GM23338 (cell line): ENCODE data around the gene CAMTA1. TPM values are rescaled to one million over a fixed set of nuclear protein-coding genes. Genes with fewer than 3 reads are reported as not detected.

Source experiments
- ATAC-seq: fragments of 200-7000 bp; cut with Tn5 transposase; 3 replicates; pipeline ENCODE4 v1.9.1; 2020
- DNase-seq: peaks from one replicate; pipeline ENCODE4 v3.0.0-alpha.2; 2015; ENCODE audit warnings: low spot score
- H2AFZ ChIP-seq: fragments of 200-600 bp; sonication (generic); 2 replicates; pipeline ENCODE4 v1.8.0; 2016; ENCODE audit warnings: antibody characterized with exemption, mild to moderate bottlenecking, moderate library complexity
- H3F3A ChIP-seq: fragments of 200-600 bp; sonication (generic); replicated peaks from 2 replicates; pipeline ENCODE4 v1.8.0; 2017; ENCODE audit warnings: antibody characterized with exemption, mixed run types, low read depth
- H3K27ac ChIP-seq: fragments of 200-600 bp; sonication (generic); 2 replicates; pipeline ENCODE4 v1.6.1; 2016; ENCODE audit warnings: low read depth
- H3K27me3 ChIP-seq: fragments of 200-600 bp; sonication (generic); 2 replicates; pipeline ENCODE4 v1.8.0; 2016; ENCODE audit warnings: mild to moderate bottlenecking, mixed run types, moderate library complexity; ENCODE audit not compliant: insufficient read depth
- H3K36me3 ChIP-seq: fragments of 200-600 bp; sonication (generic); 2 replicates; pipeline ENCODE4 v1.8.0; 2016; ENCODE audit warnings: mild to moderate bottlenecking; ENCODE audit not compliant: insufficient read depth
- H3K4me1 ChIP-seq: fragments of 200-600 bp; sonication (generic); 2 replicates; pipeline ENCODE4 v1.8.0; 2016; ENCODE audit warnings: mild to moderate bottlenecking, moderate library complexity; ENCODE audit not compliant: insufficient read depth
- H3K4me2 ChIP-seq: fragments of 200-600 bp; sonication (generic); 2 replicates; pipeline ENCODE4 v1.7.1; 2017; ENCODE audit warnings: mixed run types
- H3K4me3 ChIP-seq: fragments of 200-600 bp; sonication (generic); 2 replicates; pipeline ENCODE4 v1.6.1; 2016; ENCODE audit warnings: mixed run types
- H3K79me2 ChIP-seq: fragments of 200-600 bp; sonication (generic); replicated peaks from 2 replicates; pipeline ENCODE4 v1.8.0; 2017; ENCODE audit warnings: mild to moderate bottlenecking; ENCODE audit not compliant: insufficient read depth
- H3K9me2 ChIP-seq: fragments of 200-600 bp; sonication (generic); 2 replicates; pipeline ENCODE4 v1.8.0; 2017; ENCODE audit not compliant: insufficient read depth
- H4K20me1 ChIP-seq: fragments of 200-600 bp; sonication (generic); replicated peaks from 2 replicates; pipeline ENCODE4 v1.8.0; 2017; ENCODE audit warnings: mild to moderate bottlenecking; ENCODE audit not compliant: insufficient read depth
- H3K27ac Mint-ChIP-seq: 2 replicates; pipeline ENCODE4 v1.8.0; 2020; ENCODE audit warnings: inconsistent platforms, mild to moderate bottlenecking, moderate library complexity, mixed read lengths
- H3K27me3 Mint-ChIP-seq: 3 replicates; pipeline ENCODE4 v1.8.0; 2022; ENCODE audit warnings: low read depth, mild to moderate bottlenecking, moderate library complexity, mixed read lengths, inconsistent platforms; ENCODE audit not compliant: insufficient read depth, poor library complexity
- H3K36me3 Mint-ChIP-seq: 3 replicates; pipeline ENCODE4 v1.8.0; 2021; ENCODE audit warnings: low read depth, mild to moderate bottlenecking, inconsistent platforms, moderate library complexity, mixed read lengths
- H3K4me1 Mint-ChIP-seq: 3 replicates; pipeline ENCODE4 v1.8.0; 2020; ENCODE audit warnings: mild to moderate bottlenecking, inconsistent platforms, mixed read lengths
- H3K4me3 Mint-ChIP-seq: 3 replicates; pipeline ENCODE4 v1.8.0; 2021; ENCODE audit warnings: moderate library complexity, mild to moderate bottlenecking, inconsistent platforms, mixed read lengths
- H3K9me3 Mint-ChIP-seq: 3 replicates; pipeline ENCODE4 v1.8.0; 2020; ENCODE audit warnings: moderate library complexity, mild to moderate bottlenecking, inconsistent platforms, mixed read lengths
- CTCF ChIP-seq, 2 experiments: fragments of 200-600 bp in 1 of 2; sonication (generic) in 1 of 2; conservative IDR thresholded peaks; 2 replicates each; pipeline versions ENCODE4 v1.5.1 to v1.6.1; 2016 to 2017; ENCODE audit warnings: antibody characterized with exemption in 2 of 2, low read depth in 2 of 2, mild to moderate bottlenecking in 2 of 2, moderate library complexity in 1 of 2
- JUNB ChIP-seq: IDR thresholded peaks from one replicate; pipeline ENCODE4 v1.6.1; 2016; ENCODE audit warnings: antibody characterized with exemption; ENCODE audit not compliant: unreplicated experiment
- NANOG ChIP-seq: IDR thresholded peaks from 2 replicates; pipeline ENCODE4 v1.6.1; 2016; ENCODE audit warnings: antibody characterized with exemption, borderline replicate concordance
- REST ChIP-seq: IDR thresholded peaks from one replicate; pipeline ENCODE4 v1.6.1; 2018; ENCODE audit warnings: antibody characterized with exemption; ENCODE audit not compliant: unreplicated experiment
- STAT1 ChIP-seq: IDR thresholded peaks from one replicate; pipeline ENCODE4 v1.6.1; 2016; ENCODE audit warnings: antibody characterized with exemption; ENCODE audit not compliant: unreplicated experiment
- ZNF114 ChIP-seq: fragments of 250-450 bp; sonication (Bioruptor Pico); IDR thresholded peaks from 2 replicates; pipeline ENCODE4 v1.5.0; 2020; ENCODE audit warnings: mild to moderate bottlenecking, moderate library complexity
- ZNF462 ChIP-seq: fragments of 250-450 bp; sonication (Bioruptor Pico); IDR thresholded peaks from 2 replicates; pipeline ENCODE4 v1.5.0; 2020; ENCODE audit warnings: mild to moderate bottlenecking, moderate library complexity
- polyA plus RNA-seq: library from polyadenylated mRNA; unstranded; fragments of >200 nt; fragmentation: Nextera tagmentation; extraction: Ambion mirVana; gene quantifications from 2 replicates; pipeline ENCODE4 v1.2.1, GENCODE V29; 2016
- total RNA-seq: library from RNA; depleted of rRNA; stranded (reverse); fragments of >200 nt; shearing (Covaris generic); gene quantifications from 2 replicates; pipeline ENCODE4 v1.2.3, GENCODE V29; 2014

Gene CAMTA1
- total and polyA plus RNA-seq, 2 experiments from 2014 or later = 115 to 519 TPM

GRCh38 chr1:7378346-7379130 is 593.3 kb downstream of the CAMTA1 start:
- Histone ChIP-seq H3K4me2 (peak overlapping the region; percentile 51; the same call in 1 of the 2 replicates), H2AFZ (no peak overlapping the region), H3K9me2 (no peaks in the 10 kb centered on the region), H3F3A (no peaks in the 10 kb centered on the region), H3K79me2 (no peaks in the 10 kb centered on the region), H3K4me1 (peaks cover 19% of the 10 kb centered on the region), H3K4me3 (no peak overlapping the region), H3K36me3 (no peaks in the 10 kb centered on the region), H3K27me3 (no peaks in the 10 kb centered on the region), H3K27ac (peak overlapping the region; percentile 30; the same call in 1 of the 2 replicates), H4K20me1 (no peaks in the 10 kb centered on the region)
- Mint-ChIP-seq H3K27me3 (peaks cover 3% of the 10 kb centered on the region), H3K36me3 (no peaks in the 10 kb centered on the region), H3K4me3 (no peak overlapping the region), H3K9me3 (no peaks in the 10 kb centered on the region; the same call in 2 of the 3 replicates), H3K4me1 (peaks cover 44% of the 10 kb centered on the region), H3K27ac (no peak overlapping the region)
- no peak for ATAC-seq
- no peak for DNase-seq
- no peak for TF ChIP-seq CTCF (conservative IDR thresholded peaks at IDR 0.05; ENCODE audit: low read depth in 2 of 2)
- TF ChIP-seq JUNB = no peak
- TF ChIP-seq ZNF114 (CRISPR knock-in tag) = no peak
- TF ChIP-seq STAT1 = no peak
- TF ChIP-seq REST = no peak

GRCh38 chr1:7379441-7379971 is 594.3 kb downstream of the CAMTA1 start:
- H3K36me3 ChIP-seq = no peaks in the 10 kb centered on the region
- H3K4me2 ChIP-seq = peak overlapping the region; percentile 51
- peak overlapping the region; percentile 19 for H2AFZ ChIP-seq
- peak overlapping the region; percentile 92 for H3K27ac Mint-ChIP-seq
- H3F3A ChIP-seq = no peaks in the 10 kb centered on the region
- no peaks in the 10 kb centered on the region for H3K79me2 ChIP-seq
- H3K36me3 Mint-ChIP-seq = no peaks in the 10 kb centered on the region
- H3K27ac ChIP-seq = peak overlapping the region; percentile 52
- no peaks in the 10 kb centered on the region; the same call in 2 of the 3 replicates for H3K9me3 Mint-ChIP-seq
- H4K20me1 ChIP-seq = no peaks in the 10 kb centered on the region
- H3K4me1 Mint-ChIP-seq = peaks cover 35% of the 10 kb centered on the region
- DNase-seq (peak; percentile 85), ATAC-seq (peak; percentile 85)
- H3K27me3 Mint-ChIP-seq = peaks cover 3% of the 10 kb centered on the region
- peaks cover 19% of the 10 kb centered on the region for H3K4me1 ChIP-seq
- H3K27me3 ChIP-seq = no peaks in the 10 kb centered on the region
- H3K9me2 ChIP-seq = no peaks in the 10 kb centered on the region
- 0 out of 2 replicates have a peak overlapping the region, but pooled peaks have one; percentile 6 for H3K4me3 ChIP-seq
- peak overlapping the region; percentile 53 for H3K4me3 Mint-ChIP-seq
- no peak for TF ChIP-seq NANOG
- TF ChIP-seq ZNF462 (CRISPR knock-in tag) = no peak
- TF ChIP-seq JUNB = no peak
